GM18499 (cell line): ENCODE results near the gene POM121C.
"Not testable (repeated sequence)": the region's sequence is repeated elsewhere in the genome, so short reads cannot be mapped to it uniquely, and the experiment has no call there.

Experiments used
- ATAC-seq: cut with Tn5 transposase; IDR thresholded peaks from one replicate; pipeline ENCODE4 v1.9.1; 2021; ENCODE audit warnings: moderate number of reproducible peaks; ENCODE audit not compliant: insufficient read depth, unreplicated experiment

POM121C gene

GRCh38 chr7:75398771-75399700, 87.1 kb downstream of the POM121C start:
- ATAC-seq, result not testable (repeated sequence)

GRCh38 chr7:75397865-75398264, 88.2 kb downstream of the POM121C start:
- not testable (repeated sequence) for ATAC-seq

GRCh38 chr7:75395329-75395728, 90.8 kb downstream of the POM121C start, which contains the start of gene TRIM73:
TRIM73 (plus strand) TSS chr7:75395629; CDS start chr7:75398934, 3,305 bp downstream.
- ATAC-seq, result not testable (repeated sequence)

GRCh38 chr7:75393194-75393593, 92.9 kb downstream of the POM121C start:
- ATAC-seq, result not testable (repeated sequence)

- ATAC-seq, result not testable (repeated sequence)
Measured at GRCh38 chr7:75374519-75375317, 111.4 kb downstream of the POM121C start.

GRCh38 chr7:75374144-75374518, 112.0 kb downstream of the POM121C start:
- not testable (repeated sequence) for ATAC-seq

- ATAC-seq, result not testable (repeated sequence)
Measured at GRCh38 chr7:75367313-75367712, 118.8 kb downstream of the POM121C start.
